ENCODE data around the gene VDR.

The VDR gene

DNA sequence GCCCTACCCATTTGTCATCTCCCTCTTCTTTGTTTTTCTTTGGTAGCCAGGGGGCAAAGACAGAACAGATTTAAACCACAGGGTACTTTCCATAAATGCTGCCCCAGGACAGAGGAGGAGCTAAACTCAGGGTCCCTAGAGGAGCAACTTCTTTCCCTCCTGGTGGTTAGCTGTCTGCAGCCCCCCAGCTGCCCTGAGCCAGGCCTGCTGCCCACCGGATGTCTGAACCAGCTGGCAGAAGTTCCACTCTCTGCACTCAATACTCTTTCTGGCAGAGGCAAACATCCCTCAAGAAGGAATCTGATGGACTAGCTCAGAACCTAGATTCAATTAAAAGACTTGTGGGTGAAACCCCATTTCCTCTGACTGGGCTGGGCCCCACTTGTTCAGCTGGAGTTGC, 10.7 kb downstream of the VDR start:
- DNase-seq (ENCODE audit: low read depth, low spot score): no peak
- ChIA-PET POLR2A (no interaction called here), CTCF (interaction anchor here (1.3 to 1.7 kb wide), 4 partner anchors 9 to 18 kb away, joined by 3 to 5 read pairs (median 4); partner anchors contain the start of gene VDR)
- no peak overlapping the region for H3K4me3 ChIP-seq (ENCODE audit: low read depth, low read length)
- TF ChIP-seq, protein P1, sequence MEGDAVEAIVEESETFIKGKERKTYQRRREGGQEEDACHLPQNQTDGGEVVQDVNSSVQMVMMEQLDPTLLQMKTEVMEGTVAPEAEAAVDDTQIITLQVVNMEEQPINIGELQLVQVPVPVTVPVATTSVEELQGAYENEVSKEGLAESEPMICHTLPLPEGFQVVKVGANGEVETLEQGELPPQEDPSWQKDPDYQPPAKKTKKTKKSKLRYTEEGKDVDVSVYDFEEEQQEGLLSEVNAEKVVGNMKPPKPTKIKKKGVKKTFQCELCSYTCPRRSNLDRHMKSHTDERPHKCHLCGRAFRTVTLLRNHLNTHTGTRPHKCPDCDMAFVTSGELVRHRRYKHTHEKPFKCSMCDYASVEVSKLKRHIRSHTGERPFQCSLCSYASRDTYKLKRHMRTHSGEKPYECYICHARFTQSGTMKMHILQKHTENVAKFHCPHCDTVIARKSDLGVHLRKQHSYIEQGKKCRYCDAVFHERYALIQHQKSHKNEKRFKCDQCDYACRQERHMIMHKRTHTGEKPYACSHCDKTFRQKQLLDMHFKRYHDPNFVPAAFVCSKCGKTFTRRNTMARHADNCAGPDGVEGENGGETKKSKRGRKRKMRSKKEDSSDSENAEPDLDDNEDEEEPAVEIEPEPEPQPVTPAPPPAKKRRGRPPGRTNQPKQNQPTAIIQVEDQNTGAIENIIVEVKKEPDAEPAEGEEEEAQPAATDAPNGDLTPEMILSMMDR (IDR thresholded peaks at IDR 0.05; ENCODE audit: insufficient read depth, low read length, missing control alignments): no peak

DNA sequence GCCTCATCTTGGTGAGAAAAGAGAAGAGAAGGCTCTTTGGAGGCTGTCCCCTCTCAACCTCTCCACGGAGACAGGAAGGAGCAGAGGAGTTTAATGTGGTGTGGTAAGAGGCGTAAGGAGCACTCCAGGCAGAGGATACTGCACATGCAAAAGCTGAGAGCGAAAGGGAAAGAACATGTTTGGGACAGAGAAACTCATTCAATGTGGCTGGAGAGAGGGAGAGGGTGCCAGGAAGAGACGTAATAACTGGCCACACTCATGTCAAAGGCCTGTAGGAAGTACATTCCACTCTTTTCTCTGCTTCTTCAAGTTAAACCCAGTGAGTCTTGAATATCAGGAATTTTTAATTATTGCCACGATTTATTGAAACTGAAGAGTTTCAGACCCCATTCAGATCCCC, 12.0 kb downstream of the VDR start:
- ChIA-PET CTCF (interaction anchor here (1.3 to 2.5 kb wide), 5 partner anchors 10 to 57 kb away, joined by 3 to 10 read pairs (median 7); partner anchors contain the start of gene VDR), POLR2A (no interaction called here)
- no peak overlapping the region for H3K4me3 ChIP-seq (ENCODE audit: low read depth, low read length)
- no peak for DNase-seq (ENCODE audit: low read depth, low spot score)
- TF ChIP-seq, protein P1 (IDR thresholded peaks at IDR 0.05; ENCODE audit: insufficient read depth, low read length, missing control alignments): no peak

DNA sequence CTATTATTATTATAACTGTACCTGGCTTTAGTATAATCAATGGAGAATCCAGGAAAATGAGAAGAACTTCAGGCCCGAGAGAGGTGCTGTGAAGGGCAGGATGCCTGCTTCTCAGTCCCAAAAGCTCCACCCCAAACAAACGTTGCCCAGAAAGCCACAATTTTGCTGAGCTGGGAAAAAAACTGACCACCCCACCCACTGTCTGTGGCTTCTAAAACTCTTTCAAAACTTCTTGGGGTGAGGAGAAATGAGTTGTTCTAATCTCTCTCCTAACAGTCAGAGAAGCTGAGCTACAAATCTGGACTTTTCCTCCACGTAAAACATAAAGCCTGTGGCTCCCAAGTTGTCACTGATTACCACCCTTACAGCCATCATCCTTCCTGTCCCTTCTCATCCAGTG, 13.4 kb downstream of the VDR start:
- H3K4me3 ChIP-seq (ENCODE audit: low read depth, low read length): no peak overlapping the region
- DNase-seq (ENCODE audit: low read depth, low spot score): no peak
- POLR2A ChIA-PET: interaction anchor here (1.3 kb wide), 1 partner anchor 9 kb away, joined by 4 read pairs; no protein-coding TSS in a partner anchor
- TF ChIP-seq, protein P1 (IDR thresholded peaks at IDR 0.05; ENCODE audit: insufficient read depth, low read length, missing control alignments): no peak
- CTCF ChIA-PET: interaction anchor here (1.1 to 2.5 kb wide), 6 partner anchors 21 to 150 kb away, joined by 3 to 10 read pairs (median 4); no protein-coding TSS in a partner anchor

DNA sequence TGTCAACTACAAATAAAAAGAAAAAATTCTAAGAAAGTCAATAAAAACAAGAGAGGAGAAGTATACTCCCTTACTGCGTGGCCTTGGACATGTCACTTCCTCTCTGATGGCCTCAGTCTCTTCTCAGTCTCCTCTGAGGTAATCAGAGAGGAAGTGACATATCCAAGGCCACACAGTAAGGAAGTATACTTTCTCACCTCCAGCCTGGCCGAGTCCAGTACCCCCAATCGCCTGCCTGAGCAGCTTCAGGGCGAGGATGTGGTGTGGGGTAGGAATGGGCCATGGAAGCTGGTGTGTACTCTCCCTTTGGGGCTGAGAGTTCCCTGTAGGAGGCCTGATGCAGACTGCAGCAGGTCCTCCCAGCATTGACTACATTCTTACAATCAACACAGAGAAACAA, 15.8 kb downstream of the VDR start:
- POLR2A ChIA-PET: no interaction called here
- no peak overlapping the region for H3K4me3 ChIP-seq (ENCODE audit: low read depth, low read length)
- TF ChIP-seq, protein P1 (IDR thresholded peaks at IDR 0.05; ENCODE audit: insufficient read depth, low read length, missing control alignments): no peak
- no peak for DNase-seq (ENCODE audit: low read depth, low spot score)
- CTCF ChIA-PET: interaction anchor here (1.2 to 2.0 kb wide), 3 partner anchors 10 to 74 kb away, joined by 5 read pairs; partner anchors contain the start of gene TMEM106C

DNA sequence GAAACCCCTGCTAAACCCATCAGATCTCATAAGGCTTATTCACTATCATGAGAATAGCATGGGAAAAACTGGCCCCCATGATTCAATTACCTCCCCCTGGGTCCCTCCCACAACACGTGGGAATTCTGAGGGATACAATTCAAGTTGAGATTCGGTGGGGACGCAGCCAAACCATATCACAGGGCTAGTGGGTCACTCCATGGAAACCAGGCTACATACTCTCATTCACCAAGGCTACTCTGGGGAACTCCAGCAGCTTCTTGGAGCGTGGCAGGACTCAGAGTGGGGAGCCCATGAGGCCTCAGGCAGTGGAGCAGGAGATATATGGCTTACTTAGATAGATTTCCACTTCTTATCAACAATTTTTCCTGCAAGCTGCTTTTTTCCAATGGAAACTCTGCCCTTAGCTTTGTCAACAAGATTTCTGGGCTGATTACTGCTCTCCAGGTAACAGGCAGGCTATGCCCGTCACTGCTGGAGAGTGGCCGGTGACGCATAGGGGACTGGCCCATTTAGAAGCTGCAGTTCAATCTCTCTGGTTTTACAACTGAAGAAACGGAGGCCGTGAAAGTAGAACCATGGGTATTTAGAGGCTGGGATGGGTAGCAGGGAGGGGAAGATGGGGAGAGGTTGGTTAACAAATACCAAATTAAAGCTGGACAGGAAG, 16.5 kb downstream of the VDR start:
- TF ChIP-seq, protein P1 (IDR thresholded peaks at IDR 0.05; ENCODE audit: insufficient read depth, low read length, missing control alignments): no peak
- H3K4me3 ChIP-seq (ENCODE audit: low read depth, low read length): no peak overlapping the region
- CTCF ChIA-PET: interaction anchor here (1.2 to 1.6 kb wide), 2 partner anchors 61 to 75 kb away, joined by 5 read pairs; partner anchors contain the start of gene TMEM106C
- POLR2A ChIA-PET: no interaction called here
- no peak for DNase-seq (ENCODE audit: low read depth, low spot score)

DNA sequence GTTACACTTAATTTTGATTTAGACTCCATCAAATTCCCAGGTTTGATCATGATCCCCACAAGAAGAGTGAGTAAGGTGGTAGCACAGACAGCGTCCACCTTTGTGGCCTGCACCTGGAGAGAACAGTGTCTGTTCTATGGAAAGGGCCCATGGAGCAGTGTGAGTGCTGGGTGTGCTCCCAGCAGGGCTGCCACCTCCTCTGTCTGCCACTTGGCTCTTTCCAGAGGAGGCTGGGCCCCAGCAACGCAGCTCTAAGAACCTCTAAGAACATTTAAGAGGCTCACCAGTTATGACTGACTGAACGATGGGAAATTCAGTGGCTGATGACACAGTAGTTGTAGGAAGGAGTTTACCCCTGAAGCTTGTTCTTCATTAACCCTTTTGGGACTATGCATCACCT, 17.3 kb downstream of the VDR start:
- ChIA-PET CTCF (interaction anchor here (0.7 to 2.3 kb wide), 5 partner anchors 11 to 66 kb away, joined by 3 to 10 read pairs (median 5); no protein-coding TSS in a partner anchor), POLR2A (no interaction called here)
- TF ChIP-seq, protein P1 (IDR thresholded peaks at IDR 0.05; ENCODE audit: insufficient read depth, low read length, missing control alignments): no peak
- H3K4me3 ChIP-seq (ENCODE audit: low read depth, low read length): no peak overlapping the region
- DNase-seq (ENCODE audit: low read depth, low spot score): no peak
